Transverse colon (tissue), 4 donors: ENCODE measurements around the gene MPPED2. TPM values are rescaled to one million over a fixed set of nuclear protein-coding genes. Genes with fewer than 3 reads are reported as not detected.
A peak's percentile ranks its signal among the peaks of the same experiment; 100 is the strongest.

Experiments used
- DNase-seq: peaks from one replicate; pipeline ENCODE4 v3.0.0-alpha.2; 2019
- H3K27ac ChIP-seq, 4 donors: fragments of 200-600 bp; sonication (generic); 2 replicates each; pipeline ENCODE4 v1.5.1; 2016 to 2018; ENCODE audit warnings: inconsistent platforms in 4 of 4
- H3K27me3 ChIP-seq: fragments of 200-600 bp; sonication (generic); 2 replicates; pipeline ENCODE4 v1.5.1; 2017; ENCODE audit warnings: inconsistent platforms
- H3K36me3 ChIP-seq, 4 donors: fragments of 200-600 bp; sonication (generic); 2 replicates each; pipeline ENCODE4 v1.5.1; 2017 to 2019; ENCODE audit warnings: inconsistent platforms in 4 of 4
- H3K4me1 ChIP-seq, 4 donors: fragments of 200-600 bp; sonication (generic); 2 replicates each; pipeline ENCODE4 v1.5.1; 2017 to 2020; ENCODE audit warnings: inconsistent platforms in 4 of 4
- H3K4me3 ChIP-seq, 4 donors: fragments of 200-600 bp; sonication (generic); 1 replicate in 1 of 4; 2 replicates in 3 of 4; pipeline versions ENCODE4 v1.5.1 to v1.6.1; 2017 to 2019; ENCODE audit warnings: inconsistent platforms in 4 of 4
- H3K9me3 ChIP-seq, 2 donors: fragments of 200-600 bp; sonication (generic); 2 replicates each; pipeline ENCODE4 v1.5.1; 2017 to 2019; ENCODE audit warnings: inconsistent platforms in 2 of 2
- CTCF ChIP-seq, 5 experiments: fragments of 200-600 bp in 3 of 5; fragments of 450-650 bp in 2 of 5; sonication (generic) in 3 of 5; IDR thresholded peaks; 1 replicate in 2 of 5; 2 replicates in 3 of 5; pipeline ENCODE4 v1.5.1; 2016 to 2017; ENCODE audit warnings: antibody characterized with exemption in 5 of 5, inconsistent platforms in 3 of 5, mild to moderate bottlenecking in 2 of 5, moderate library complexity in 1 of 5
- EP300 ChIP-seq: sonication (generic); formaldehyde crosslinking; IDR thresholded peaks from one replicate; pipeline ENCODE4 v1.6.1; 2017; ENCODE audit warnings: antibody characterized with exemption, low read depth
- POLR2A ChIP-seq: fragments of 450-650 bp; IDR thresholded peaks from one replicate; pipeline ENCODE4 v1.6.1; 2016; ENCODE audit warnings: antibody characterized with exemption, mild to moderate bottlenecking, moderate library complexity
- POLR2AphosphoS5 ChIP-seq, 3 donors: sonication (generic); formaldehyde crosslinking; IDR thresholded peaks; one replicate each; pipeline ENCODE4 v1.6.1; 2016; ENCODE audit warnings: antibody characterized with exemption in 3 of 3
- WGBS, 2 donors: methylation state at CpG; one replicate each; pipeline ENCODE4 v1.1.5; 2018; ENCODE audit warnings: low coverage in 1 of 2; 5-methylcytosine and 5-hydroxymethylcytosine counted together
- in situ Hi-C, 4 donors: fragments of 200-750 bp; cut with MboI; loops; one replicate each; pipeline versions ENCODE4 v1.15.0 to v1.15.1; 2017; ENCODE audit warnings: low sequenced_read_pairs in 3 of 4, low pct_ligation_motif_present in 1 of 4, low pct_unique_long_range_greater_than_20kb in 1 of 4
- intact Hi-C: fragments of 100-400 bp; cut with DNase I; formaldehyde crosslinking; loops from one replicate; pipeline ENCODE4 v1.15.1; 2023; ENCODE audit warnings: low total_unique reads
- total RNA-seq, 4 donors: library from RNA; depleted of rRNA; stranded (reverse); fragments of >200 nt; gene quantifications; one replicate each; pipeline ENCODE4 v1.1.0, GENCODE V29; 2016

Gene MPPED2
- total RNA-seq, 4 donors from 2014 or later: 1.4 to 1.6 TPM; not detected in 2

GRCh38 chr11:30552839-30553238 is 33.3 kb downstream of the MPPED2 start:
- in situ Hi-C loops (no loop called here), intact Hi-C loops (no loop called here)
- Histone ChIP-seq H3K36me3 (no peaks in the 10 kb centered on the region), H3K4me1 (peaks cover 0 to 6% (median 0%) of the 10 kb centered on the region in 4 donors), H3K4me3 (no peak overlapping the region), H3K9me3 (no peaks in the 10 kb centered on the region), H3K27me3 (no peaks in the 10 kb centered on the region), H3K27ac (no peak overlapping the region)
- TF ChIP-seq POLR2AphosphoS5 (IDR thresholded peaks at IDR 0.05): no peak
- no peak for TF ChIP-seq CTCF (IDR thresholded peaks at IDR 0.05)
- TF ChIP-seq EP300: no peak
- no peak for TF ChIP-seq POLR2A
- 80 to 86% methylated on average over 1 to 5 of the region's 5 CpGs for WGBS, 2 donors
- DNase-seq: no peak

GRCh38 chr11:30550022-30550542 is 36.1 kb downstream of the MPPED2 start:
- Histone ChIP-seq H3K36me3 (no peaks in the 10 kb centered on the region), H3K4me3 (no peak overlapping the region), H3K27ac (no peak overlapping the region), H3K9me3 (no peaks in the 10 kb centered on the region), H3K27me3 (no peaks in the 10 kb centered on the region), H3K4me1 (peaks cover 0 to 6% (median 0%) of the 10 kb centered on the region in 4 donors)
- DNase-seq: no peak
- 67 to 85% methylated on average over 3 to 4 of the region's 4 CpGs for WGBS, 2 donors
- in situ Hi-C loops (no loop called here), intact Hi-C loops (no loop called here)
- TF ChIP-seq POLR2A (no peak), POLR2AphosphoS5 (IDR thresholded peaks at IDR 0.05) (no peak), EP300 (no peak), CTCF (IDR thresholded peaks at IDR 0.05) (no peak)

- Histone ChIP-seq H3K36me3 (no peaks in the 10 kb centered on the region), H3K9me3 (no peaks in the 10 kb centered on the region), H3K27ac (no peak overlapping the region), H3K4me3 (no peak overlapping the region), H3K27me3 (no peaks in the 10 kb centered on the region), H3K4me1 (peaks cover 0 to 6% (median 0%) of the 10 kb centered on the region in 4 donors)
- in situ Hi-C loops (no loop called here), intact Hi-C loops (no loop called here)
- no peak for DNase-seq
- 49 to 65% methylated on average over 4 of the region's 4 CpGs for WGBS, 2 donors
- no peak for TF ChIP-seq POLR2A
These were observed 36.6 kb downstream of the MPPED2 start for GRCh38 chr11:30549565-30549964.

- TF ChIP-seq EP300 (no peak), POLR2AphosphoS5 (IDR thresholded peaks at IDR 0.05) (no peak), POLR2A (no peak)
- no peaks in the 10 kb centered on the region for H3K4me1 ChIP-seq
- 14 to 72% methylated on average over 1 of the region's 1 CpG for WGBS, 2 donors
- intact Hi-C loops: no loop called here
- H3K9me3 ChIP-seq: no peaks in the 10 kb centered on the region
- no peaks in the 10 kb centered on the region for H3K27me3 ChIP-seq
- no peak overlapping the region for H3K27ac ChIP-seq
- DNase-seq: no peak
- no peaks in the 10 kb centered on the region for H3K36me3 ChIP-seq
- H3K4me3 ChIP-seq: no peak overlapping the region
- in situ Hi-C loops: no loop called here
These were observed 39.8 kb downstream of the MPPED2 start for GRCh38 chr11:30546334-30546733.

- 70 to 82% methylated on average over 3 to 5 of the region's 5 CpGs for WGBS, 2 donors
- H3K27ac ChIP-seq: no peak overlapping the region
These were observed 40.6 kb downstream of the MPPED2 start for GRCh38 chr11:30545507-30545906.

More at GRCh38 chr11:30545507-30545906, 40.6 kb downstream of the MPPED2 start:
- no peak for TF ChIP-seq POLR2A
- no peak for TF ChIP-seq CTCF (IDR thresholded peaks at IDR 0.05)
- TF ChIP-seq POLR2AphosphoS5 (IDR thresholded peaks at IDR 0.05): no peak
- TF ChIP-seq EP300: no peak
- Histone ChIP-seq H3K9me3 (no peaks in the 10 kb centered on the region), H3K36me3 (no peaks in the 10 kb centered on the region), H3K27me3 (no peaks in the 10 kb centered on the region), H3K4me3 (no peak overlapping the region), H3K4me1 (no peaks in the 10 kb centered on the region)
- intact Hi-C loops: no loop called here
- DNase-seq: peak; percentile 20
- in situ Hi-C loops: no loop called here
